HG03520 (cell line): ENCODE results near the gene AGAP2.
"Not testable (repeated sequence)": the region's sequence is repeated elsewhere in the genome, so short reads cannot be mapped to it uniquely, and the experiment has no call there.

Experiments used
- ATAC-seq: cut with Tn5 transposase; IDR thresholded peaks from one replicate; pipeline ENCODE4 v1.9.1; 2021; ENCODE audit warnings: mild to moderate bottlenecking, moderate library complexity; ENCODE audit not compliant: unreplicated experiment

The AGAP2 gene

GRCh38 chr12:57724003-57724935 lies 14.3 kb downstream of the AGAP2 start:
- ATAC-seq = no peak

- ATAC-seq = no peak
These were observed 14.9 kb downstream of the AGAP2 start for GRCh38 chr12:57723630-57723962.

- no peak for ATAC-seq
These were observed 15.6 kb downstream of the AGAP2 start for GRCh38 chr12:57722716-57723629.

- ATAC-seq = not testable (repeated sequence)
These were observed 16.5 kb downstream of the AGAP2 start for GRCh38 chr12:57721846-57722608.

GRCh38 chr12:57720606-57721595 lies 17.6 kb downstream of the AGAP2 start:
- no peak for ATAC-seq

GRCh38 chr12:57719777-57720605 lies 18.6 kb downstream of the AGAP2 start:
- no peak for ATAC-seq

- no peak for ATAC-seq
These were observed 19.7 kb downstream of the AGAP2 start for GRCh38 chr12:57718641-57719528.

- ATAC-seq = no peak
These were observed 20.5 kb downstream of the AGAP2 start for GRCh38 chr12:57717846-57718640.

- no peak for ATAC-seq
These were observed 21.4 kb downstream of the AGAP2 start for GRCh38 chr12:57717131-57717530.

GRCh38 chr12:57716305-57716704 lies 22.2 kb downstream of the AGAP2 start:
- ATAC-seq = no peak

GRCh38 chr12:57715786-57716185 lies 22.8 kb downstream of the AGAP2 start:
- ATAC-seq = no peak

GRCh38 chr12:57715036-57715748 lies 23.4 kb downstream of the AGAP2 start:
- ATAC-seq = not testable (repeated sequence)

GRCh38 chr12:57713209-57713608 lies 25.3 kb downstream of the AGAP2 start:
- no peak for ATAC-seq

GRCh38 chr12:57712701-57713100 lies 25.8 kb downstream of the AGAP2 start:
- ATAC-seq = no peak

GRCh38 chr12:57708296-57708695 lies 30.2 kb downstream of the AGAP2 start:
- ATAC-seq = no peak

GRCh38 chr12:57707250-57707649 lies 31.3 kb downstream of the AGAP2 start:
- no peak for ATAC-seq
